ENCODE results near the gene RAPGEF4.
A peak's percentile ranks its signal among the peaks of the same experiment; 100 is the strongest.

The RAPGEF4 gene

GRCh38 chr2:172904236-172904635 is 168.6 kb downstream of the RAPGEF4 start:
- Mint-ChIP-seq H3K4me3 (no peak overlapping the region), H3K27me3 (peaks cover 20 to 29% of the 10 kb centered on the region in 2 donors), H3K36me3 (ENCODE audit: insufficient read depth) (no peaks in the 10 kb centered on the region), H3K4me1 (ENCODE audit: low read depth in 2 of 2) (no peaks in the 10 kb centered on the region), H3K27ac (no peak overlapping the region), H3K9me3 (no peaks in the 10 kb centered on the region)
- DNase-seq (no peak), ATAC-seq (replicated peaks) (no peak)

DNA sequence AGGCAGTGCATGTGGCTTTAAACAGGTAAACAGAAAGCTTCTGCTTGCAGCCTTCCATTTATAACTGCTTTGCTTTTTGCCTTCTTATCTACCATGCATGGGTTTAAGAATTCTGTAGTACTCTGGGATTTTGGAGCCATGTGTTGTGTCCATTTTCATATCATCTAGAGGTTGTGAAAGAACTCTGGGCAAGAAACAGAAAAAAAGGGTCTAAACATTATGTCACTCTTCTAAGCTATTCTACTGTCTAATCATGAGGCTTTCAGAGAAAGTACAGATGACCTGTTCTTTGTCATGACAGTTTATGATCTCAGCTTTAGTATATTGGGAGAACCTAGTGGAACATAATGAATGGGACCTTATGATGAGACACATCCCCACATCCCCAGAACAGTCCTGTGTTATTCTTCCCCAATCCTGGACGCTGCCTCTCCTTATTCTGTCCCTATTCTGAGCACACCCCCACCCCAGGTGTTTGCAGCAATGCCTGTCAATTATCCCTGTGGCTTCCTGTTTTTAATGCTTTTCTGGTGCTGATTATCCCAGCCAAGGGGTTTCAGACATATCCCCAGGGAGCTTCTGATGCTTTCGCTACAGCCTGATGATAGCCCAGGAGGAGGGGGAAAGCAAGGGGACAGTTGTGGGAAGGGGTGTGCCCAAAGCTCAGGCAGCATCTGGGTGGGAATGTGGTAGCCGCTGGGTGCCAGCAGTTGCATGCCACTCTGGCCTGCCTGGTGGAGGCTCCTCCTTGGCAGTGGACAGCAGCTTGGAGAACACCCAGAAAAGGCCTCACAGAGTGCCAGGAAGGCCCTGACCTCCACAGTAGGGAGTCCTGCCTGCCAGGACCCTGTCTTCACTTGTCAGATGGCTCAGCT is 170.5 kb downstream of the RAPGEF4 start:
- Mint-ChIP-seq H3K27ac (no peak overlapping the region), H3K9me3 (no peaks in the 10 kb centered on the region), H3K4me1 (ENCODE audit: low read depth in 2 of 2) (no peaks in the 10 kb centered on the region), H3K27me3 (peaks cover 15 to 23% of the 10 kb centered on the region in 2 donors), H3K36me3 (ENCODE audit: insufficient read depth) (no peaks in the 10 kb centered on the region), H3K4me3 (no peak overlapping the region)
- ATAC-seq (replicated peaks) (no peak), DNase-seq (no peak)

DNA sequence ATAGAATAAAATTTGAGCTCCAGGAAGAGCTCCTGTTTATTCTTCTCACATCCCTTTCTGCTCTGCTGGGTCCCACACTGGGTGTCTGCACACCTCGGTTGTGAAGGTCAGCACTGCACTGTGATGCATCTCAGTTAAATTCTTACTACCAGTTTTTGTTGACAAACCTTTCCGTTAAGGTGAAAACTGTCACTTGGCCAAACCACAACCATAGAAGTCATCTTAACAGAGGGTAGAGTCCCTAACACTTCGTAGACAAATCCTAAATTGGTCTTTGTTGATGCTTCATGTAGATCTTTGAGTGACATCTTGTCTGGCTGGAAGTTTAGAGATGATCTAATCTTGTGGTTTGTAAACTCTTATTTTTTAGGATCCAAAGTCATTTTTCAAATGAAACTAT is 172.6 kb downstream of the RAPGEF4 start:
- Mint-ChIP-seq H3K27ac (peak overlapping the region in 1 of 2 donors; percentile 44), H3K9me3 (no peaks in the 10 kb centered on the region), H3K4me3 (no peak overlapping the region), H3K4me1 (ENCODE audit: low read depth in 2 of 2) (peaks cover 0 to 4% of the 10 kb centered on the region in 2 donors), H3K36me3 (ENCODE audit: insufficient read depth) (peaks cover 3% of the 10 kb centered on the region), H3K27me3 (peaks cover 0 to 20% of the 10 kb centered on the region in 2 donors)
- DNase-seq (no peak), ATAC-seq (replicated peaks) (peak; percentile 41)

- Mint-ChIP-seq H3K27ac (no peak overlapping the region), H3K9me3 (no peaks in the 10 kb centered on the region), H3K4me1 (ENCODE audit: low read depth in 2 of 2) (peaks cover 0 to 4% of the 10 kb centered on the region in 2 donors), H3K27me3 (peaks cover 8 to 23% of the 10 kb centered on the region in 2 donors), H3K36me3 (ENCODE audit: insufficient read depth) (peaks cover 3% of the 10 kb centered on the region), H3K4me3 (no peak overlapping the region)
- ATAC-seq (replicated peaks) (no peak), DNase-seq (no peak)
Observed at GRCh38 chr2:172909454-172909853, 173.8 kb downstream of the RAPGEF4 start.

- Mint-ChIP-seq H3K36me3 (ENCODE audit: insufficient read depth) (peaks cover 3% of the 10 kb centered on the region), H3K9me3 (no peaks in the 10 kb centered on the region), H3K4me1 (ENCODE audit: low read depth in 2 of 2) (peaks cover 0 to 4% of the 10 kb centered on the region in 2 donors), H3K4me3 (no peak overlapping the region), H3K27ac (peak overlapping the region in 1 of 2 donors; percentile 51), H3K27me3 (peaks cover 25 to 36% of the 10 kb centered on the region in 2 donors)
- peak; percentile 47 for ATAC-seq (replicated peaks)
- no peak for DNase-seq
Observed at GRCh38 chr2:172912266-172912665, 176.6 kb downstream of the RAPGEF4 start.

- Mint-ChIP-seq H3K9me3 (no peaks in the 10 kb centered on the region), H3K4me3 (no peak overlapping the region), H3K27ac (no peak overlapping the region), H3K36me3 (ENCODE audit: insufficient read depth) (peaks cover 3% of the 10 kb centered on the region), H3K27me3 (peaks cover 35 to 46% of the 10 kb centered on the region in 2 donors), H3K4me1 (ENCODE audit: low read depth in 2 of 2) (peaks cover 0 to 4% of the 10 kb centered on the region in 2 donors)
- no peak for DNase-seq
- no peak for ATAC-seq (replicated peaks)
Observed at GRCh38 chr2:172914341-172915008, 178.8 kb downstream of the RAPGEF4 start.

DNA sequence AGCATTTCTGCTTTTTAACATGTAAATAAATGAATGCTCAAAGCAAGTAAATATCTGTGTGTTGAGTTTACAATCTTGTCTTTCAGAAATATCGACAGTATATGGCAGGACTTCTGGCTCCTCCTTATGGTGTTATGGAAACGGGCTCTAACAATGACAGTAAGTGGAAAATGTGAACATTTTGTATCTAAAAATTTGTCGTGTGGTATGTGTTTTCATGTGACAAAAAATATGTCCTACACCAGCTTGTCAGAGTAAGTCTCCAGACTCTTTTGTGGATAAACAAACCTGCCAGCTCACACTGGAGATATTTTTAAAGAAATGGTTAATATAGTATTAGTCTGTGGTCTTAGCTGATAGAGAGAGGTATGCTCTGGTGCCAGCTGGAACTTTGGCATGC is 182.1 kb downstream of the RAPGEF4 start:
- Mint-ChIP-seq H3K9me3 (no peaks in the 10 kb centered on the region), H3K27ac (no peak overlapping the region), H3K4me1 (ENCODE audit: low read depth in 2 of 2) (peaks cover 0 to 4% of the 10 kb centered on the region in 2 donors), H3K36me3 (ENCODE audit: insufficient read depth) (no peaks in the 10 kb centered on the region), H3K4me3 (no peak overlapping the region), H3K27me3 (peaks cover 57 to 63% of the 10 kb centered on the region in 2 donors)
- ATAC-seq (replicated peaks) (no peak), DNase-seq (no peak)

GRCh38 chr2:172919732-172920131 is 184.1 kb downstream of the RAPGEF4 start:
- no peak overlapping the region for H3K4me3 Mint-ChIP-seq
- H3K27me3 Mint-ChIP-seq, result peaks cover 48 to 56% of the 10 kb centered on the region in 2 donors
- no peak for DNase-seq
- no peak overlapping the region for H3K27ac Mint-ChIP-seq
- H3K9me3 Mint-ChIP-seq, result no peaks in the 10 kb centered on the region
- no peaks in the 10 kb centered on the region for H3K4me1 Mint-ChIP-seq (ENCODE audit: low read depth in 2 of 2)
- H3K36me3 Mint-ChIP-seq (ENCODE audit: insufficient read depth), result no peaks in the 10 kb centered on the region
- no peak for ATAC-seq (replicated peaks)

DNA sequence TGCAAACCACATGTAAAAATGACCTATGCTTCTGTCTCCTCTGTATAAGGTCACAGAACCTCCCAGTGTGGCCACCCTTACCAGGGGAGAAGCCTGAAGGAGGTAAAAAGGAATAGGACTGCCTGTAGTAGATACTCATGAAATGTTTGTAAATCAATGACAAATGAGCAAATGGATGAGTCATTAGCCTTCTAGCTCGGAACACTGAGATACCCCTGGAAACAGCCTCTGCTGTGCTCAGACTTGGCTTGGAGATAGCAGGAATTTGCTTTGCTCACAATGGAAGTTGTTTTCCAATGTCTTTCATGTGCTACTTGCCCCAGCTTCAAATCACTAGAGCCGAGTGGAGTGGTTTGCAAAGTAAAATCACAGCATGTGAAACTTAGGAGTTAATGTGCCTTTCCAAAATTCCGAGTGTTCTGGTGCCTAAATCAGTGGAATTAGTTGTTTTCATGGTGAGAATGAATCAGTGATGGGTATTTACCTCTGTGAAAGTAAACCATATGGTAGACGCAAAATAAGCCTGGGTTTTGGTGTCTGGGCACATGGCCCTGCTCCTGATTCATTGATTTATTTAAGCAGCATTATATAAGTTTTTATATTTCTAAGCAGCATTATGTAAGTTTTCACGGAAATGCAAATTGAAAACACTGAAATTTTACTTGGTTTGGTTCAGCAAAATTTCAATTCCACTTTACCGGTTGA is 186.0 kb downstream of the RAPGEF4 start:
- H3K27me3 Mint-ChIP-seq, result peaks cover 35 to 49% of the 10 kb centered on the region in 2 donors
- DNase-seq (no peak), ATAC-seq (replicated peaks) (no peak)
- no peak overlapping the region for H3K4me3 Mint-ChIP-seq
- H3K9me3 Mint-ChIP-seq, result no peaks in the 10 kb centered on the region
- no peak overlapping the region for H3K27ac Mint-ChIP-seq
- no peaks in the 10 kb centered on the region for H3K36me3 Mint-ChIP-seq (ENCODE audit: insufficient read depth)
- H3K4me1 Mint-ChIP-seq (ENCODE audit: low read depth in 2 of 2), result no peaks in the 10 kb centered on the region

DNA sequence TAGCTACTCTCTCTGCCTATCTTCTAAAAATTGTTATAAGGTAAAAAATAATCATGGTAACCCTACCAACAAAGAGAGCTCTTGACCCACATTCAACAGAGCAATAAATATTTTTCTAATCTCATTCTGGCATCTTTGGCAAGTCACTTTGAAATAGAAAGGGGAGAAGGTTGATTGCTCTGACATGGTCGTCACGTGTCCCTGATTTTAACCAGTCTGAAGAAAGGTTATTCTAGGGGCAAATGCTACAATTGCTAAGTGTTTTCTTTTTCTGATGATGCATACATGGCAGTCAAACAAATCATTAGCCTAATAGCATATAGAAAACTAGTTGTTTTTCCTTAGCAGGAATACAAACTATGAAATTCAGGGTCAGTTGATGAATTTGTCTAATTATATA is 186.7 kb downstream of the RAPGEF4 start:
- Mint-ChIP-seq H3K9me3 (no peaks in the 10 kb centered on the region), H3K4me1 (ENCODE audit: low read depth in 2 of 2) (no peaks in the 10 kb centered on the region), H3K36me3 (ENCODE audit: insufficient read depth) (no peaks in the 10 kb centered on the region), H3K27ac (no peak overlapping the region), H3K4me3 (no peak overlapping the region), H3K27me3 (peaks cover 35 to 49% of the 10 kb centered on the region in 2 donors)
- no peak for DNase-seq
- ATAC-seq (replicated peaks), result no peak

GRCh38 chr2:172922815-172923214 is 187.2 kb downstream of the RAPGEF4 start:
- Mint-ChIP-seq H3K27me3 (peaks cover 36 to 49% of the 10 kb centered on the region in 2 donors), H3K4me3 (no peak overlapping the region), H3K36me3 (ENCODE audit: insufficient read depth) (no peaks in the 10 kb centered on the region), H3K27ac (no peak overlapping the region), H3K4me1 (ENCODE audit: low read depth in 2 of 2) (no peaks in the 10 kb centered on the region), H3K9me3 (no peaks in the 10 kb centered on the region)
- DNase-seq (no peak), ATAC-seq (replicated peaks) (no peak)

DNA sequence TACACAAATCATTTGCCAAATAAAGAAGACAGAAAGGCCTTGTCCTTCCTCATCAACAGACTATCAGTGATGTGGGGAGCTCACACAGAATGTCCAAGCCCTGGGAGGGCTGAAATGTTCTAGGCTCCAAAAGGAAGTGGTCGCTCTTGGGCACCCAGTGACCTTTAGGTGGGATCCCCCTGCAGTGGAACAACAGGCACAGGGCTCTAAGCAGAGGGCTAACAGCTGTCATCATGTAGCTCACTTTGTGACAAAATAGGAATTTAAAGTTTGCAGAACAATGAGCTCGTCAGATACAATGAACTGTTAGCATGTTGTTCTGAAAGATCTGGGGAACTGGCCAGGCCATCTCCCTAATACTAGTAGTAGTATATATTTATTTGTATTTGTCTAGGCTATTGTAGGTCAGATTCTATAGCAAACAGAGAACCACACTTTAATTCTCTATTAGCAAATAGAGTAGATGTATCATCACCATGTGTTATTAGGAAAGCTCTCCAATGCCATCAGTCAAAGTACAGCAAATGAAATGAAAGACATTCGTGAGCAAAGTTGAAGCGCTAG is 188.5 kb downstream of the RAPGEF4 start:
- no peak overlapping the region for H3K27ac Mint-ChIP-seq
- peaks cover 35 to 47% of the 10 kb centered on the region in 2 donors for H3K27me3 Mint-ChIP-seq
- no peak for DNase-seq
- no peaks in the 10 kb centered on the region for H3K9me3 Mint-ChIP-seq
- no peak overlapping the region for H3K4me3 Mint-ChIP-seq
- no peaks in the 10 kb centered on the region for H3K36me3 Mint-ChIP-seq (ENCODE audit: insufficient read depth)
- no peak for ATAC-seq (replicated peaks)
- H3K4me1 Mint-ChIP-seq (ENCODE audit: low read depth in 2 of 2), result no peaks in the 10 kb centered on the region

DNA sequence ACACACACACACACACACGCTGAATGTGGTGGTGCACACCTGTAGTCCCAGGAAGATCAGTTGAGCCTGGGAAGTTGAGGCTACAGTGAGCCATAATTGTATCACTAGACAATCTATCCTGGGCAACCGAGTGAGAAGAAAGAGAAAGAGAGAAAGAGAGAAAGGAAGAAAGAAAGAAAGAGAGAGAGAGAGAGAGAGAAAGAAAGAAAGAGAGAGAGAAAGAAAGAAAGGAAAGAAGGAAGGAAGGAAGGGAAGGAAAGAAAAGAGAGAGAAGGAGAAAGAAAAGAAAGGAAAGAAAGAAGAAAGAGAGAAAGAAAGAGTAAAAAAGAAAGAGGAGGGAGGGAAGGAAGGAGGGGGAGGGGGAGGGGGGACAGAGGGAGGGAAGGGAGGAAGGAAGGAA is 190.0 kb downstream of the RAPGEF4 start:
- DNase-seq, result no peak
- Mint-ChIP-seq H3K36me3 (ENCODE audit: insufficient read depth) (no peaks in the 10 kb centered on the region), H3K4me3 (no peak overlapping the region), H3K9me3 (no peaks in the 10 kb centered on the region), H3K27ac (no peak overlapping the region), H3K27me3 (peaks cover 31 to 39% of the 10 kb centered on the region in 2 donors), H3K4me1 (ENCODE audit: low read depth in 2 of 2) (no peaks in the 10 kb centered on the region)
- ATAC-seq (replicated peaks), result no peak
